Dermis blood vessel endothelial cell (primary cell): ENCODE results near the gene PTPRG. TPM values are rescaled to one million over a fixed set of nuclear protein-coding genes. Genes with fewer than 3 reads are reported as not detected.
"Not testable (repeated sequence)": the region's sequence is repeated elsewhere in the genome, so short reads cannot be mapped to it uniquely, and the experiment has no call there.

ENCODE experiments used
- DNase-seq: peaks from one replicate; pipeline ENCODE4 v3.0.0; 2010
- total RNA-seq: library from RNA; depleted of rRNA; stranded (reverse); fragments of >200 nt; gene quantifications from 2 replicates; pipeline ENCODE4 v1.2.3, GENCODE V29; 2014

The PTPRG gene
- total RNA-seq, 1 donor from 2014 or later = 26.0 TPM

- DNase-seq = no peak
These were observed 167.8 kb downstream of the PTPRG start for GRCh38 chr3:61729038-61729634.

DNA sequence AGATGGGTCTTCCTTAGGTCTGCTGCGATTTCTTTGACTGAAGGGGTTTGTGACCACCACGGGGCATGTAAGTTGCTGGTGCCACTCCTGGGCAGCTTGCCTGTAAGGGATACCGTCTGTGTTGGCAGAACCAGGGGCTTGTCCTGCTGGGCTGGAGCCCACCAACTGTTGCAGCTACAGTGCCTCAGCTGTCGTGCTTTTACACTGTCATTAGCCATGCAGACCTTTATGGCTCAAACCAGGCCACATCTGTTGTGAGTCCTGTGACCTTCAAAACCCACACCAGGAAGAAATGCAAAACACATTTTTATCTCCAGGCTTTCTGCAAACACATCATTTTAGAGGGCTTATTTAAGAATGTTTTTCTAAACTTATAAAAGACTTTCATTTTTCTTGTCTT lies 168.7 kb downstream of the PTPRG start:
- DNase-seq = no peak

DNA sequence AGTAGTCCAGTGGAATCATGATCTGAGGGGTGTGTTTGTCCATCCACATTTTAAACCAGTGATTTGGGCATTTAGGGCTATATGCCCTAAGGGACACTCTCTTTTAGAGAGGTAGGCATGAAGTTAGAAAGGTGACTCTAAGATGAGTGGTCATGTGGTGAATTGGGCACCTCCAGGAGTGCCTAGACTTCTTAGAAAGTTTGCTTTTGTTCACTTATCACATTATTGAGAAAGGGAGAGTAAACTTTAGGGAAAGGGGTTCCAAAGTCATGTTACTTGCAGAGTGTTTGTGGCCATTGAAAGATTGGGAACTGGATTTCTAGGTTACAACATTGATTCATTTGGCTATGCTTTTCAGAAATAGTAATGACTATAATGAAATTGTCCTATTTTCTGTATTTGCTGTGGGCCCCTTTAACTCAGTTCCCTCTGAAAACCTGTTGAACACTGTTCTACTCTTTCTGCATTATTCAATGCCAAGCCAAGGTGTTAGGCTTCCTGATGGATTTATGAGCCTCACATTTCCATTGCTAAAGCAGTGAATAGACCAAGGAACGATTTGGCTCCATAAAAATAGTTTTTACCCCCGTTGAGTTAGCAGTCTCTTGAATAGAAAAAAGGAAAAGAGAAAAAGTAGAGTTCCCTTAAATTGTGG lies 169.3 kb downstream of the PTPRG start:
- DNase-seq = no peak

DNA sequence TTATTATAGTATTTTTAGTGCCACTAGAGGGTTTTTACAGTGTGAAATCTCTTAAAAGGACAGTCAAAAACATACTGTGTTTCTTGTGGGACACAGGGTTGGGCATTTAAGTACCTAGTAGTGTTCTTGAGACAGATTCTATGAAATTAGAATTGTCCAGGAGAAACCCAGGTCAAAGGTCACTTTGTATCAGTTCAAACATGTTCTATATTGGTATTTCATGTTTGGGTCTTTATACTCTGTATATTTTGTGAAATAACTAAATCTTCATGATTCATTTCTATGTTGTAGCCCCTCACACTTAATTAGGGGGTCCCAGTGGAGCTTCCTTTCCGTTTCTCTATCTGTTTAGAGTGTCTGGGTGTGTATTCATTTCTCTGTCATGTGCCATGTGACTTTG lies 171.6 kb downstream of the PTPRG start:
- DNase-seq = no peak

GRCh38 chr3:61733876-61734275 lies 172.5 kb downstream of the PTPRG start:
- DNase-seq = no peak

- DNase-seq = no peak
These were observed 173.6 kb downstream of the PTPRG start for GRCh38 chr3:61734749-61735686.

- no peak for DNase-seq
These were observed 175.1 kb downstream of the PTPRG start for GRCh38 chr3:61736506-61736905.

- DNase-seq = no peak
These were observed 178.3 kb downstream of the PTPRG start for GRCh38 chr3:61739640-61740039.

DNA sequence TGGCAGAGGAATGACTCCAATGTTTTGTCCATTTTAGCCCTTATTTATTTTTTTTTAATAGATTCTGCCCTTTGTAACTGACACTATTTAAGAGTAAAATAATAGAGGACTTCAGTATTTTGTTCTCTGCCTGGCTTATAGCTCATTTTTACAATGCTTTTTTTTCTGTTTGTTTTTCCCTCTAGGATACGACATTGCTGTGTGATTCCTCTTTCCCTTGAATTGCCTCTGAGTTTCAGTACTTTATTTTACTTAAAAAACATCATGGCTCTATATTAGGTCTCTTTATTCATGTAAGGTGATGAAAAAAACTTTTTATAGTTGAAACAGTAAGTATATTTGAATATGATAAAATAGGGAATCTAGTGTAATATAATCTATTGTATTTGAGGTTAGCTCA lies 179.1 kb downstream of the PTPRG start:
- no peak for DNase-seq

DNA sequence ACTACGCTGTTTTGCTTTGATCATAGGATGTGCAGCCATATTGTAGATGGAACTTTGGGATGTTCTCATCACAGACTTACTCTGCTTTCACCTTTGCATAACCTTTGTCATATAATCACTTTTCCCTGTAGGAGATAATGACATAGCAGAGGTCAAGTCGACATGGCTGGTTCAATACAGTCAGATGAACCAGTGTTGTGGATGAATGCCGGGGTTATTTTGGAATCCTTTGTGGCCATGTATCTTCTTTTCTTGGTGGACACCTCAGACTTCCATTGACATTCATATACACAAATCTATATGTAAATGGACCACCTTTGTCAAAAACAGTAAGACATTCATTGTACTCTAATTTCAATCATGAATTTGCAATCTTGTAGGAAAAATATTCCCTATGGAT lies 180.2 kb downstream of the PTPRG start:
- no peak for DNase-seq

GRCh38 chr3:61742006-61742405 lies 180.6 kb downstream of the PTPRG start:
- DNase-seq = no peak

DNA sequence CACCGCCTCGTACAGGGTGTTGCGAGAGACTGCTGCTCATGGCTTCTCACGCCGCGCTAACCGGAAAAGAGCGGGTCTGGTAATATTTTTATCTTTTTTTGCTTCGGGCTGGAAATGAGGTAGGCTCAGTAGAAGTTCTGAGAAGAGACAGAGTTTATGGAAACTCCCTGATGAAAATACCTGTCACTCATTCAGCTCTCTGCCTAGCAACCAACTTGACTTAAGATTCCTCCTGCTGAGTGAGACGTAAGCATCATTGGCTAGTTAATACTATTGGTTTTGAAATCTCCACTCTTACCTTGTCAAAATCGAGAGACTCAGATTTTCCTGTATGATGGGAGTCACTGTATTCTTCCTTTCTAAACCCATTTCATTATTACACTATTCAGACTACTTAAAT lies 181.7 kb downstream of the PTPRG start:
- DNase-seq = no peak

DNA sequence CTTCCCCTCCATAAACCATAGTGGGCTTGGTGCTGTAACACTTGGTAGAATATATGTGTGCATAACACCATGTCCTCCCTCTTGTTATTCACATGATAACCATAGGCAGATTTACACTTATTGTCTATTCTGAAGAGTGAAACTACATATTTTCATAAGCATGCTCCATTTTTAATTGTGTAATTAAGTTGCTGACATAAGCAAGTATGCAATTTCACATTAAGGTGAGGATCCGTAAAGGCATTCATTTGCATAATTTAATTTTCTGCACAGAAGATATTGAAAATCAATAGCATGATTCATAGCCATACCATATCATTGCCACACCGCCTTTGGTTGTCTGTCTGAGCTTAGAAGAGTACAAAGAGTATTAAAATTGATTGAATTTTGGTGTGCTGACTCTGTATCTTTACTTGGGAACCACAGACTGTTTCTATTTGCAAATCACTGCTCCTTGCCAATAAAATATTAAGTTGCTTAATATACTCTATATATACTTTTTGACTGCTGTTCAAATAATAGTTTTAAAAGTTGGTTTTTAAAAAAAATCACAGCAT lies 182.4 kb downstream of the PTPRG start:
- DNase-seq = no peak

- no peak for DNase-seq
These were observed 186.9 kb downstream of the PTPRG start for GRCh38 chr3:61748288-61748687.

DNA sequence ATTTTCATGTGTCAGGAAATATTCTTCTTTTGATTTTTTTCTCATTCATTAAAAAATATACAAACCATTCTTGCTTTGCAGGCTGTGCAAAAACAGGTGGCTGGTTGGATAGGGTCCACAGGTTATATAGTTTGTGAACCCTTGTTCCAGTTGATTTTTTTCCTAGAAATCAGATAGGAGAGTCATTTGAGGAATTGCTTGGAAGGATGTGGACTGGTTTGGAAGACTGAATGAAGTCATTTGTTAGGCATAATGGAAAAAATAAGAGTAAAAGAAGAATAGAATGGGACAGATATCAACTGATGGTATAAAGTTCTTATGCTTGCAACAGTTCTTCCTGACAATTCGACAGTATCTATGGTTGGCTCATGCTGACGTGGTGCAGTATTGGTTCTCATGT lies 189.4 kb downstream of the PTPRG start:
- DNase-seq = no peak

DNA sequence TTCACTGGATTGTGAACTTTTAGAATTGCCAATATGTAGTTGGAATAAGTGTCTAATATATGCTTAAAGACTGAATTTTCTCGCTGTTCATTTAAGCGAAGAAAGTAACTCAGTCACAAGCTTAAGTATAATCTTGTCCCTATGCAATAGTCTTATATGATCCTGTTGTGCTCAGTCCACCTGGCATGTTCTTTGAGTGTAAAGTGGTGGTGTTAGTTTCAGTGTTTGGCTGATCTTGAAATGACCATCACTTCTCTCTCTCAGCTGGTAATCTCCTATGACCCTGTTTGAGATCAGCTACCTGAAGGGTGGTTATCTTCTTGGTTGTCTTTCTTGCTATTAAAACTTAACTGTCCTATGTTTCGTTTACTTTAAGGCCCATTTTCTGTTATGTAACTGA lies 197.5 kb downstream of the PTPRG start:
- DNase-seq = no peak

GRCh38 chr3:61760783-61761182 lies 199.4 kb downstream of the PTPRG start:
- DNase-seq = not testable (repeated sequence)

DNA sequence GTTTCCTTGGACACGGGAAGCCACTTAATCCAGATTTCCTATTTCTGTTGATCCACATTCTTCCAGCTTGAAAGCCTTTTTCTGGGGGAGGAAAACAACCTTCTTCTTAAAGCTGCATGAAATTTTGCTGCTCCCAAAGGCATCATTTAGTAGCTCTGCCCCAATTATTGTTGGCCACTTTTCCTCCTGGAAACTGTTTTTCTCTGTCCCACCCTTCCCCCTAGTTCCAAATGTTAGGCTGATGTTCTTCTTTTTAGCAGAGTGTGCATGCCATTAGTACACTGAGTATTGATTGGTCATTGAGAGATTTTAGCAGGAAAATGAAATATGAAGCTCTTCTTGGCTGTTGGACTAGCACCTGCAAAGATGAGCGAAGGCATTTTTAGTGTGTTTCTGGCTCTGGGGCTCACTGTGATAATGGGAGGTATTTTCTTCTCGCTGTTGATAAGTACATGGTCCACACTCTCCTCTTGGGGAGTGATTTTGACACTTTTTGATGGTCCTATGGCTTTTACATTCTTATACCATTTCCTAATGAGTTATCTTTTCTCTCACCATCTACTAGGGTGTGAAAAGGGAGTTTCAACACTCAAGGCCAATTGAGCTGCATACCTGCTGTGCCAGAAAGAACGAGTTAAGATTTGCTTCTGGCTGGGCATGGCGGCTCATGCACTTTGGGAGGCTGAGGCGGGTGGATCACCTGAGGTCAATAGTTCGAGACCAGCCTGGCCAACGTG lies 200.5 kb downstream of the PTPRG start:
- DNase-seq = no peak

GRCh38 chr3:61765157-61765876 lies 203.9 kb downstream of the PTPRG start:
- no peak for DNase-seq

GRCh38 chr3:61768284-61769037 lies 207.1 kb downstream of the PTPRG start:
- DNase-seq = no peak
